Brain pericyte (primary cell): ENCODE measurements around the gene CCDC15.

Experiments
- DNase-seq: peaks from one replicate; pipeline ENCODE4 v3.0.0-alpha.2; 2012; ENCODE audit warnings: low read depth, low spot score

Gene CCDC15, protein sequence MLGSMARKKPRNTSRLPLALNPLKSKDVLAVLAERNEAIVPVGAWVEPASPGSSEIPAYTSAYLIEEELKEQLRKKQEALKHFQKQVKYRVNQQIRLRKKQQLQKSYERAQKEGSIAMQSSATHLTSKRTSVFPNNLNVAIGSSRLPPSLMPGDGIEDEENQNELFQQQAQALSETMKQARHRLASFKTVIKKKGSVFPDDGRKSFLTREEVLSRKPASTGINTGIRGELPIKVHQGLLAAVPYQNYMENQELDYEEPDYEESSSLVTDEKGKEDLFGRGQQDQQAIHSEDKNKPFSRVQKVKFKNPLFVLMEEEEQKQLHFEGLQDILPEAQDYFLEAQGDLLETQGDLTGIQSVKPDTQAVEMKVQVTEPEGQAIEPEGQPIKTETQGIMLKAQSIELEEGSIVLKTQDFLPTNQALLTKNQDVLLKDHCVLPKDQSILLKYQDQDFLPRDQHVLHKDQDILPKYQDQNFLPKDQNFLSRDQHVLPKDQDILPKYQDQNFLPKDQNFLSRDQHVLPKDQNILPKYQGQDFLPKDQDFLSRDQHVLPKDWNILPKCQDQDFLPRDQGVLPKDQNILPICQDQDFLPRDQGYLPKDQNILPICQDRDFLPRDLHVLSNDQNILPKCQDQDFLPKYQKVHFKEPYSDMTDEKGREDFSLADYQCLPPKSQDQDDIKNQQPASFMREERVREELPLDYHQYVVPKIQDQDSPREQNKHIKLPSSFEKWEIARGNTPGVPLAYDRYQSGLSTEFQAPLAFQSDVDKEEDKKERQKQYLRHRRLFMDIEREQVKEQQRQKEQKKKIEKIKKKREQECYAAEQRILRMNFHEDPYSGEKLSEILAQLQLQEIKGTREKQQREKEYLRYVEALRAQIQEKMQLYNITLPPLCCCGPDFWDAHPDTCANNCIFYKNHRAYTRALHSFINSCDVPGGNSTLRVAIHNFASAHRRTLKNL

DNA sequence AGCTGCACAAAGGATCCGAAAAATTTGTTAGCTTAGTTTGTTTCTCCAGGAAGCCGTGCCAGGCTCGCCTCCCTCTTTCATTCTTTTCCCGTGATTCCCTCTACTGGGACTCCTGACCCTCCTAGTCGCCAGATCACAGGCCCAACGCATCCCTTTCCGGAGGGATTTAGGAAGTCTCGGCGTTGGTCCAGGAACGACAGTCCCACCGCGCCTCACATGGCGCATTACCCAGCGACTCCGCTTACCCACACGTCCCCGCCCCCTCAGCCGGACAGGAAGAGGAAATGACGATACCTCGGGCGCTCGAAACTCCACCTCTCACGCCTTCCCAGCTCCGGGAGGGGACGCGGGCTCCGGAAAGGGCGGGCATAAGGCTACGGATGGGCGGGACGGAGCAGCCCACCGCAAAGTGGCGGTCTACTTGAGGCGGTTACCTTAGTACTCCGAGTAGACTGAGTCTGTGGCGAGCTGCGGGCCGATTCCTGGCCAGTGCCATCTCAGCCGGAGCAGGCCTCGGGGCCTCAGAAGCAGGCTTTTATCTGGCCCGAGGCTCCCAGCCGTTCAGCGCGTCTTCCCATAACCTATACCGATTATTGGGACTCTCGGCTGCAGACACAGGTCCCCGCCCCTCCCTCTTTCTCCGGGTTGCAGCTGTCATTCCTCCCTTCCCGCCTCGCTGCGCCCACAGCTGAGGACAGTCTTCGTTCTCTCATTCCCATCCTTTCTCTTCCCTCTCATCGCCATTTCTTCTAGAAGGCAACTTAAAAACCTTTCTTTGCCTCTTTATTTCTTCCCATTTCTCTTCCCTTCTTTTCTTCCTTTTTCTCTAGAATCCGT, at the start of gene CCDC15:
Gene CCDC15 (plus strand): TSS at position 450 of the 837 bp plus-strand sequence. CDS start 531 bp downstream, outside the sequence.
- peak; percentile 88 for DNase-seq

DNA sequence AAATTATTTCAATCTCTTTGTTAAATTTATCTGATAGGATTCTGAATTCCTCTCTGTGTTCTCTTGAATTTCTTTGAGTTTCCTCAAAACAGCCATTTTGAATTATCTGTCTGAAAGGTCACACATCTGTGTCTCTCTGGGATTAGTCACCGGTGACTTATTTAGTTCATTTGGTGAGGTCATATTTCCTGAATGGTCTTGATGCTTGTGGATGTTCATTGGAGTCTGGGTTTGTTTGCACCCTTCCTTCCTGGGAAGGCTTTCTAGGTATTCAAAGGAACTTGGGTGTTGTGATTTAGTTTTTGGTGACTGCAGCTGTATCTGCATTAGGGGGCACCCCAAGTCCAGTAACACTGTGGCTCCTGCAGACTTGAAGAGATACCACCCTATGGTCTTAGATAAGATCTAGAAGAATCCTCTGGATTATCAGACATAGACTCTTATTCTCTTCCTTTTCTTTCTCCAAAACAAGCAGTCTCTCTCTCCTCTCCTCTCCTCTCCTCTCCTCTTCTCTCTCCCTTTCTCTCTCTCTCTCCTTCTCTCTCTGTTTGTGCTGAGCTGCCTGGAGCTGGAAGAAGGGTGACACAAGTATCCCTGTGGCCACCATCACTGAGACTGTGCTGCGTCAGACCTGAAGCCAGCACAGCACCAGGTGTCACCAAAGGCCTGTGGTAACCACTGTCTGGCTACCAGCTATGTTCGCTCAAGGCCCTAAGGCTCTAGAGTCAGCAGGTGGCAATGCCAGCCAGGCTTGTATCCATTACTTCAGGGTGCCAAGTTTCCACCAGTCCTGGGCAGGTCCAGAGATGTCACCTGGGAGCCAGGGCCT, 38.2 kb upstream of the CCDC15 start:
- no peak for DNase-seq

DNA sequence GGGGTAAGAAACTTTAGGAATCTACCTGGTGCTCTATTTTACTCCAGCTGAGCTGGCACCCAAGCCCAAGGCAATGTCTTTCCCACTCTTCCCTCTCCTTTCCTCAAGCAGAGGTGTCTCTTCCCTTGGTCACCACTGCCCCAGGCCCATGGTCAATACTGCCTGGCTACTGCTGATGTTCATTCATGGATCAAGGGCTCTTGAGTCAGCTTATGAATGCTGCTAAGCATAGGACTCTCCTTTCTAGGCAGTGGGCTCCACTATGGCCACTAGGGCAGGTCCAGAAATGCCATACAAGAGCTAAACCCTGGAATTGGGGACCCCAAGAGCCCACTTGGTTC, 37.7 kb upstream of the CCDC15 start:
- no peak for DNase-seq

DNA sequence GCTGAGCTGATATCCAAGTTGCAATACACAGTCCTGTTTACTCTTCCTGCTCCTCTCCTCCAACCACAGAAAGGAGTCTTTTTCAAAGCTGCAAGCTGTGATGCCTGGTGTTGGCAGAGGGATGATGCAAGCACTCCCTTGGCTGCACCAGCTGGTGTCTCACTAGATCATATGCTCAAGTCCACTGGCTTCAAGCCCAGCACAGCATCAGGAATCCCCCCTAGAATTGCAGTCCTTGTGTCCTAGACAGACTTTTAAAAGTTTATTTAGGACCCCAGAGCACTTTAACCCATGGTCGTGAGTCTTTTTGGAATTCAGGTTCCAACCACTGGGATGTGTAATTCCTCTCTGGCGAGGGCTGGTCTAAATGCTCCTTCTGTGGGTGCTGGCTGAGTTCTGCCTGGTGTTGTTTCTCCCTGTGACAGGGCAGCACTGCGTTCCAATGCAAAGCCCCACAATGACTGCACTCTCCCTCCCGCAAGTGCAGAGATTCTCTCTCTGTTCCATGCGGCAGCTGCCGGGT, 36.8 kb upstream of the CCDC15 start:
- DNase-seq: no peak

DNA sequence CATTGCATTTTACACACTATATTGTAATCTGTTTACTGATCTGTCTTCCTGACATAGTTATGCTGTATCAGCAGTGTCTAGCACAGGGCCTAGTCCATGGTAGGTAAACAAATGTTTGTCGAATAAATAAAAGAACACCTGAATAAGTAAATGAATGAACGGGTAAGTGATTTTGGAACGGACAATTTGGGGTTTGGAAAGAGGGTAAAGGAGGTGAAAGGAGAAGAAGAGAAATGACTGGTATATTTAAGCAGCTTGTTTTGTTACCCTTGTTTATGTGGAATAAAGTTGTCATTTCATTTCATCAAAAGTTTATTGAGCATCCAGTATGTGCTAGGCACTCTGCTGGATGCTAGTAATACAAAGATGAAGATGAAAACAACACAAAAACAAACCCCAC, 35.1 kb upstream of the CCDC15 start, which contains the start of gene HEPN1:
Gene HEPN1 (plus strand): TSS at position 301 of the 400 bp plus-strand sequence.
- DNase-seq: no peak

DNA sequence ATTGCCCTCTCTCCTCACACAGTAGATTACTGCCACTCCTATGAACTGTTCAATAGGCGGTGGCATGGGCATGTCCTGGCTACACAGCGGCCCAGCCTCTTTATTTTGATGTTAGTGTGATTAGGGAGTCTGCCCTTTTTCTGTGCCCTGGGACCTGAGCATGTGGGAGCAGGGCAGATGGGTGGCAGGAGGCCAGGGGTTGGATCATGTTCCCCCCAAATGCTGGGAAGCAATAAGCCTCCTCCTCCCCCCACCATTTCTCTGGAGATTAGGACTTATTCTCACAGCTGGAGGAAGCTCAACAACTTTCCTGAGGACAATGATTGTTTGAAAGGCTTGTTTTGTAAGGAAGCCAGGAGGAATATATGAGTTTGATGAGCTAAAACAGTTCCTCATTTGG, 34.1 kb upstream of the CCDC15 start:
- DNase-seq: no peak

DNA sequence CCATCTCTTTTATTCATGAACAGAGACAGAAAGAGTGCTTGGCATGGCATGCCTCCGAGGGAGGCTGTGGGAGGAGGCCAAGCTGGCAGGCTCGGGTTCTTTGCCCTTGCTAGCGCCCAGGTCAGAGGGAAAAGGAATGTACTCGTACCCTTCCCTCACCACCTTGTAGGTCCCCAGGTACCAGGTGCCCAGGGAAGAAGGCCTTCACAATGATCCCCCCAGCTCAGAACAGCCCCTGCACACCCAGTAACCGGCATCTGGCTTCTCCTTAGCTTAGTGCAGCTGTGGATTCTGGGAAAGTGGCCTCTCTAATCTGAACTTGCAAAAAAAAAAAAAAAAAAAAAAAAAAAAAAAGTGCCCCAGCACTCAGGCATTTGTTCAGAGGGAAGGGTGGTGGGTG, 33.6 kb upstream of the CCDC15 start:
- no peak for DNase-seq

DNA sequence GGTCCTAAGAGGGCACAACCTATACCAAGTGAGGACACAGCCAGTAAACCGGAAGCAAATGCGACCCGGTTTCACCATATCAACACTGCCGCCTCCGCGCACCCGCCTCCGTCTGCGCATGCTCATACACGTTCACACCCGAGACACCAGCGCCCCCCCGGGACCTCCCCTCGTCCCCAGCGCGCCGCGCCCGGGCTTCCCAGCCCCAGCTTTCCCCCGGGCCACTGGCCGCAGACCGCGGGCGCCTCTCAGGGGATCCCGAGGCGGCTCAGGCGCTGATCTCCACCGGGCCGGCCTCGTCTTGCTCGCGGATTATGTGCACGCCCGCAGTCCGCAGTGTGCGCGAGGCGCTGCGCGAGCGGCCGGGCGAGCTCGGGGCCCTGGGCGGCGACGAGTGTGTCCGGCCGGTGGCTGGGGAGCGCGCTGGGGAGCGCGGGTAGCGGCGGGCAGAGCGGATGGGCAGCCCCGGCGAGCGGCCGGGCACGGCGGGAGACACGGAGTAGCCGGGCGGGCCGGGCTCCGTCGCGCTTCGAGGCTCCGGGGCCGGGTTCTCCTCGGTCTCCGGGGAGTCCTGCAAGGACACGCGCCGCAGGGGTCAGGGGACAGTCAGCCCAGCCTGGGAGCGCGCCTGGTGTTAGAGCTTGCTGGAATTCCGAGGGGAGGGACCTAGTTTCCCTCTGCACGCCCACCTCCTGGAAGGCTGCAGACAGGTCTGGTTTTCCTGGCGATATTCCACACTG, 33.0 kb upstream of the CCDC15 start:
- DNase-seq: no peak

DNA sequence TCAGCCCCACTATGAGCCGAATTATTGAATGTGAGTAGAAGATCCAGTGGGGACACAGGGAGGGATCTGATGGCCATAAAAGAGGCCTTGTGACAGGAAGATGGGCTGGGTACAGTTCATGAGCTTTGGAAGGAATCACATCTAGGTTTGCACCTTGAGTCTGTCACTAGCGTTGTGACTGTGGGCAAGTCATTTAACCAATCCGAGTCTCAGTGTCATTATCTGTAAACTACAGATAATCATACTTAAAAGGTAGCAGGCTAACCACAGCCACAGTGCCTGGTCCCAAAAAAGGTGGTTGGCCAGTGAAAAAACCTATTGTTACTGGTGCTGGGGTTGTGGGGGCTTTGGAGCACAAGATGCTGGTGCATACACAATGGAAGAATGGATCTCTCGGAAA, 31.2 kb upstream of the CCDC15 start:
- no peak for DNase-seq

DNA sequence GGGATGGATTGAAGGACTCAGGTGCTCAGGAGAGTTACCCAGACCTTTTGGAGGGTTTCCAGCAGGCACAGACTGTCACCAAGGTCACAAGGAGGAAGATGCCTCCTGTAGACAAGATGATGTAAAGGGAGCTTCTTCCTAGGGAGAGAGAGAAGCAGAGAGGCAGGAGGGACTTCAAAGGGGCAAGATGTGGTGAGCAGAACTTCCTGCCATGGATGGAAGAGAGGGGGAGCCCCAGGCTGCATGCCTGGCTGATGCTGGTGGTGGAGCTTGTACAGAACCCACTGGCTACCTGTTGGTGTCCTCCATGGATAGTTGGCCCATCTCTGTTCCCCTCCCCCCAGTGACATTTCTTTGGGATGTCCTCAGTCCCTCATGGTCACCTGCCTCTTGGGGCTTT, 30.7 kb upstream of the CCDC15 start:
- no peak for DNase-seq

DNA sequence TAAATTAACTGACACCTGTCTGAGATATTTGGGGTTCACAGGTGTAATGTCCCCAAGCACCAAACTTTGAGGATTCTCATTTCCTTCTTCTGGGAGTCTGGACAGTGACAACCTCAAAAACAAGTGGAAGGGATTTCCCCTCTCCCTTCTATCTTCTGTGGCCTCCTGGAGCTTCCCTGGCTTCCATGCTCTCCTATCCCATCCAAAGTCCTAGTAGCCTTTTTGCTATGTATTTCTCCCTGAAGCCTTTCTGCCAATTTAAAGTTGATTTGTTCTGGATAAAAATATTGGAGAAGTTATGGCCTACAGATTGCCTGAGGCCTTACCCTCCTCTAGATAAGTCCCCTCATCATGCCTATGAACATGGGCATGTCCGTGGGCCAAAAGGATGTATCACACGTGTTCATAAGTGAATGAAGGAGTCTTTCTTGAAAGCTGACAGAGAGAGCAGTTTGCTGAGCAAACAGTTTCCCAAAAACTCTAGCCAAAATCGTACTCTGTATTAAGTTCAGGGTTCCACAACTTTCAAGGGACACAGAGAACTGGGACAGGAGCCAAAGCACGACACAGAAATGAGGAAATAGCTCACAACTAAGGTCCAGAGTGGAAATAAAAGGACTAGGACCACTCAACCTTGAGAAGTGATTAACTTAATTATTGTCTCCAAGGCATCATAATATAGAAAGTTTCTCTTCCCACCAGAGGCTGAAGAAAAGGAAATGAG, 24.9 kb upstream of the CCDC15 start:
- DNase-seq: no peak

DNA sequence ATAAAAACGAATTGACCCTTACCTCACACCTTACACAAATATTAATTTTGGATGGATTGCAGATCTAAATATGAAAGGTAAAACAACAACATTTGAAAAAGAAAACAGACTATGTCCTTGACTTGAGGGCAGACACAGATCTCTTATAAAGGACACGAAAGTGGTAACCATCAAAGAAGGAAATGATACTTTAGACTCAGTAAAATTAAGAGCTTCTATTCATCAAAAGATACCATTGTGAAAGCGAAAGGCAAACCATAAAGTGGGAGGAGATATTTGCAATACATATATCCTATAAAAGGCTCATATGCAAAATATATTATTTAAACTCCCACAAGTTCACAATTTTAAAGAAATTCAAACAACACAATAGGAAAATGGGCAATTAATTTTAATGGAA, 23.2 kb upstream of the CCDC15 start:
- DNase-seq: no peak

DNA sequence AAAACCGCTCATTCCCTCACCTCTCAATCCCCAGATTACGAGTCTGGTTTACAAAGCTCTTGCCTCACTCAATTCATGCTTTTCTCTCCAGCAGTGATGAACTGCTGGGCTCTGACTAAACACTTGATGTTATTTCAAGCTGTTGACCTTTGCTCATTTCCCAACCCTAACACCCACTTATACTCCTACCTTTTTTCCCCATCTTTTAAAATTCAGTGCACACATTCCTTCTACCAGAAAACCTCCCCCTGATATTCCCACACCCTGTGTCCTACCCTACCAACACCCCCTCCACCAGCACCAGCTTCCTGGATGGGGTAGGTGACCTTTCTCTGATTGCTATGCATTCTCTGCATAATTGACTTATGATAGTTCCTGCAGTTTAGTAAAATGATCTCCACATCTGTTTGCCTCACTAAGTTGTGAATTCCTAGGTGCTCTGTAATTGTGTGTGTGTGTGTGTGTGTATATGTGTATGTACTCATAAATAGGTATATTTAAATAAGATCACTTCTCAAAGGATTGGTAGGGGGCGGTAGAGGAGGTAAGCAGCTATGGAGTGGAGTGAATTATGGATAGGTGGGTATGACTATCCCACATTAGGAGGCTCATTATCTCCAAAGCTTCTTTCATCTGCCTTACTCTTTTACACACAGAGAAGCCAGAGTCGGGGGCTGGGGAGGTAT, 19.0 kb upstream of the CCDC15 start:
- DNase-seq: no peak

DNA sequence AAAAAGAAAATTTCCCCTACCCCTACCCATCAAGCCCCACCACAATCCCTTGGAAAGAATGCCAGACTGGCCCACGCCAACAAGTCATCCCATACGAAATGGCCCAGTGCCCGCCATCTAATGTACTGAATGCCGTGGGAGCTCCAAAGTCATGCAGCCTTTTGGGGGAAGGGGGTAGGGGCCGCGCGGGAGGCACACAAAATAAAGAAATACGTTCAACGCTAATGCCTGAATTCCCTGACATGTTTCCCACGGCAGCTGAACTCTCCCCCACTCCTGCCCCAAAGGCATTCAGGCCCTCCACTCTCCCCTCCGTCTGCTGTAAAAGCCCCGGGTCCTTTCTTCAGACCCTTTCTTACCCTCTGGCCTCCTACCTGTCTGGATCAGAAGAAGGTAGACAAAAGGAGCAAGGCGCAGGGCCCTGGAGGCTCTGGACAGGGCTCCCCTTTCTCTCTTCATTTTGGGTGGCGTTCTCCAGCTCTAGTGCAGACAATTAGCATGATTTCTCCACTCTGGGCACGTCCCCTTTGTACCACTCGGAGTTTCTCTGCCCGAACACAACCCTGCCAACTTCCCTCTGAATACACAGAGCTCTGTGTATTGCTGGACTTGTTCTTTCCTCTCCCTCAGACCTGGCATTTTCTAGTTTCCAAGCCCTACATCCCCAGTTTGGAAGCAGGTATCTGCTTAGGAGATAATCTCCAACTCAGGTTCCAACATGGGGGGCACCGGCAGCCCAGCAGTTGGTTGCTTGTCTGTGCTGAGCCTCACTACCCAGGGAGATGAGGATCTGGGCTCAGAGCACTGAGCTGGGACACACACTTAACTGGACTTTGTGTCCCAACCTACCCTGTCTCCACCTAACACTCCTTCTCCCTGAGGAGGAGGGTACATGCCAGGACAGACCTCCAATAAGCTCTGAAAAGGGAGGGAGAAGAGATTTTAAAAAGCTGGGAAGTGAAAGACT, 18.2 kb upstream of the CCDC15 start, which contains the start of gene HEPACAM:
Gene HEPACAM (minus strand): TSS at position 500 of the 967 bp plus-strand sequence. CDS start 41 bp downstream, at position 459.
- DNase-seq: no peak

DNA sequence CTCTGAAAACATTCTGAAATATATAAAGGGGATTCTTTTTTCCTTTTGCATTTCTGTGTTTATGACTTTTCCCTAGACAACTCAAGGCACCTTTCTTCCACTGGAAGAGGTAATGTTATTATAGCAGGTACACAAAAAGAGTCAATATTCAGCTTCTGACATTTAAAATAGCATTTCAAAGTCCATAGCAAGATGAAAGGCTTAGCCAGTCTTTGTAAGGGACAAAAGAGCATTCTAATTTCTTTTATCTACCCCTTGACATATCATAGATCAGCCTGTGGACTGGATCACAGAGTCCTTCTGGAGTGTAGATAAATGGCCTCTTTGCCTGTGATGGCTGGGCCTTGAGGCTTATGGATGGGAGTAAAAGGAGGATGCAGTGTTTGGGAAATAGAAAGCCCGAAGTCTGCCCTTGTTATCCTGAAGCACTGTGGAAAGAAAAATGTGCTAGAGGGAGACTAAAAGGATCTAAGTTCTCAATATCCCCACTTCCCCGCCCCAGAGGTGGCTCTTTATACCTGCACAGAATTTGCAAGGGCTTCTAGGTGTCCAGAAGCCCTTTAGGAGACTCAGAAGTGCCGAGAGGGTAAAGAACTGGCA, 16.6 kb upstream of the CCDC15 start:
- no peak for DNase-seq

DNA sequence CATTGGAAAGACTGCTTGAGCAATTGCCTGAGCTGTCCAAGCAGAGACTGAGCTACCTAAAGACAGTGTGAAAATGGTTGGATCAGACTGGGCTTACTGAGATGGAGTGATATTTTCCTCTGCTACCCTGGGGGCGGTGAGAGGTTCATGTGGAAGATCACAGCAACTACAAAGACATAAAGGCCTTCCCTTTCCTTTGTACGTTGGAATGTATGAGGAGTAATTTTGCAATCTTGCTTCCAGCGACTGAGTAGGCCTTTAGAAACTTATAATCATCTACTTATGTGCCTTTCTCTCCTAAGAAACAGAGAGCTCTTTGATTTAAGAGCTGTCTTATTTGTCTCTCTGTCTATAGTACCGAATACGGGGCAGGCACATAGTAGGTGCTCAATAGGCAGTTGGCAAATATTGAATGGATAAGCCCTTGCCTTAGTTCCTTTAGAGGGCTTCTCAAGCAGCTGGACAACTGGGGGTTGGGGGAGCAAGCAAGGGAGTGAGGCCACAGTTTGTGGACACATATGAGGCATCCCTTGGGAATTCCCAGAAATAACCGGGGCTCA, 15.7 kb upstream of the CCDC15 start:
- DNase-seq: no peak

DNA sequence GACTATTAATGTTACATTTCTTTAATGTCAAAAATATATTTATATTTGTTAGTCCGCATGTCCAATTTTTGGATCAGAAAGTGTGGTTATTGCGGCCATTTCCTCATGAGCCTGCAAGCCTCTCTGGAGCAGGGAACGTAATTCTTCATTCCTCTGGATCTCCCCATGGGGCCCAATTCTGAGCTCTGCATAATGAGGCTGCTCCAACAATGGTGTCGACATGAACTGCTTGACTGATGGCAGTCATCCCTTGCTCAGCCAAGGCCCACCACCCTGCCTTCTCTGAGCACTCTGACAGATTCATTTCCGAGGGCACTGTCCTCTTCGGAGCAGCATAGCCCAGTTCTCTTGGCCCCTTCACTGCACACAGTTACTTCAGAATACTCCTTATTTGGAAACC, 15.0 kb upstream of the CCDC15 start:
- no peak for DNase-seq
